C4-2B (cell line): ENCODE measurements around the gene KCNA5.
A peak's percentile ranks its signal among the peaks of the same experiment; 100 is the strongest.

Experiments used
- CTCF ChIP-seq: fragments of 450-650 bp; conservative IDR thresholded peaks from 2 replicates; pipeline ENCODE4 v1.5.1; 2017; ENCODE audit warnings: mild to moderate bottlenecking
- ZFX ChIP-seq: fragments of 450-650 bp; IDR thresholded peaks from 2 replicates; pipeline ENCODE4 v1.6.1; 2017

GRCh38 chr12:5003025-5003666 lies 40.5 kb upstream of the KCNA5 start:
- TF ChIP-seq CTCF = peak; percentile 98
- no peak for TF ChIP-seq ZFX
